GM21717 (cell line): ENCODE results near the gene C5orf24.
A peak's percentile ranks its signal among the peaks of the same experiment; 100 is the strongest.
"Not testable (repeated sequence)": the region's sequence is repeated elsewhere in the genome, so short reads cannot be mapped to it uniquely, and the experiment has no call there.

Source experiments
- ATAC-seq: cut with Tn5 transposase; IDR thresholded peaks from one replicate; pipeline ENCODE4 v1.9.1; 2021; ENCODE audit warnings: mild to moderate bottlenecking, moderate library complexity; ENCODE audit not compliant: unreplicated experiment

The C5orf24 gene

DNA sequence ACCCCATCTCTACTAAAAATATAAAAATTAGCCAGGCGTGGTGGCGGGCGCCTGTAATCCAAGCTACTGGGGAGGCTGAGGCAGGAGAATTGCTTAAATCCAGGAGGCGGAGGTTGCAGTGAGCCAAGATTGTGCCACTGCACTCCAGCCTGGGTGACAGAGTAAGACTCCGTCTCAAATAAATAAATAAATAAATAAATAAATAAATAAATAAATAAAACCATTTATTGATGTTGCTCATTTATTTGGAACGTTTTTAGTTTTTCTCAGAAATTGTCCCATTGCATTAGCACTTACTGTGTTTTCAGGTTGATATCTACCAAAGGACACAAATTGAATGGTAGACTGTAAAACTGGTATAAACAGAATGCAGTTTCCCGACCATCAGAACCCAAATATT is 10.7 kb downstream of the C5orf24 start:
- not testable (repeated sequence) for ATAC-seq

DNA sequence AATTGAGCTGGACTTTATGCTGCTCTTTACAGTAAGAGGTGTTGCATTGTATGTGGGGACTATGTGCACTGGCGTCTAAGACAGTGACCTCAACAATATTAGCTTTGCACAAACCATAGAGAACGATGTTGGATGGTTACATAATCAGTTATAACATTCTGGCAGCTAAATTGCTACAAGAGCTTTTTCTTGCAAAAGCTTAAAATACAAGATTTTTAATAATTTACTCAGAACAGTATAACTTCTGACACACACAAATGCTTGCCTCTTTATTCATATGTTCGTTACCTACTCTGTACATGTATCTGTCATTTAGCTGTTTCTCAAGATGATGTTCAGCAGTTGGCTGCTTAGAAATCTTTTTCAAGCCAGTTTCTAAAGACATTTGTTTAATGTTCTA is 11.6 kb downstream of the C5orf24 start:
- no peak for ATAC-seq

DNA sequence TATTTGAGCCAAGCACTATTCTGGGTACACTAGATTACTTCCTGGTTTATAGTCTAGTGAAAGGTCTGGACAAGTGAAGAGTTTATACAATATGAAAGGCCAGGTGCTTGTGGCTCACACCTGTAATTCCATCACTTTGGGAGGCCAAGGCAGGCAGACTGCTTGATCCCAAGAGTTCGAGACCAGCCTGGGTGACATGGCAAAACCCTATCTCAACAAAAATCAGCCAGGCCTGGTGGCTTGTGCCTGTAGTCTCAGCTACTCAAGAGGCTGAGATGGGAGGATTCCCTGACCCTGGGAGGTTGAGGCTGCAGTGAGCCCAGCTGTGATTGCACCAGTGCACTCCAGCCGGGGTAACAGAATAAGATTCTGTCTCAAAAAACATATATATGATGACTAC is 18.9 kb downstream of the C5orf24 start:
- ATAC-seq = no peak

DNA sequence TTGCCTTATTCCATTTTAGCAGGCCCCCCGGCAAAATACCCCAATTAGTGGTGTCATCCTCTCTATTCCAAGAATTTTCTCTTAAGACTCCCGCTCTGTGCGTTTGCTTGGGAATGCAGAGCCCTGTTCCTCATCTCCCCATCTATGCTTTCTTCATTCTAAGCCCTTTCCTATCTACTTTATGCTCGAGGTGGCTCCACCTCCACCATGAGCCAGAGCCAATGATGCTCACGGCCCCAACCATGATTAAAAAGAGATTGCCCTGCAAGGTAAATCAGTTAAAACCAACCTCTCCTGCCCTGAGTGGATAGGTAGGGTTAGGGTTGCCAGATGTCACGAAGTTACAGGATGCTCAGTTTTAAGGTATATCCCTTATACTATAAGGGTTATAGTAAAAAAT is 27.7 kb downstream of the C5orf24 start:
- ATAC-seq = no peak

DNA sequence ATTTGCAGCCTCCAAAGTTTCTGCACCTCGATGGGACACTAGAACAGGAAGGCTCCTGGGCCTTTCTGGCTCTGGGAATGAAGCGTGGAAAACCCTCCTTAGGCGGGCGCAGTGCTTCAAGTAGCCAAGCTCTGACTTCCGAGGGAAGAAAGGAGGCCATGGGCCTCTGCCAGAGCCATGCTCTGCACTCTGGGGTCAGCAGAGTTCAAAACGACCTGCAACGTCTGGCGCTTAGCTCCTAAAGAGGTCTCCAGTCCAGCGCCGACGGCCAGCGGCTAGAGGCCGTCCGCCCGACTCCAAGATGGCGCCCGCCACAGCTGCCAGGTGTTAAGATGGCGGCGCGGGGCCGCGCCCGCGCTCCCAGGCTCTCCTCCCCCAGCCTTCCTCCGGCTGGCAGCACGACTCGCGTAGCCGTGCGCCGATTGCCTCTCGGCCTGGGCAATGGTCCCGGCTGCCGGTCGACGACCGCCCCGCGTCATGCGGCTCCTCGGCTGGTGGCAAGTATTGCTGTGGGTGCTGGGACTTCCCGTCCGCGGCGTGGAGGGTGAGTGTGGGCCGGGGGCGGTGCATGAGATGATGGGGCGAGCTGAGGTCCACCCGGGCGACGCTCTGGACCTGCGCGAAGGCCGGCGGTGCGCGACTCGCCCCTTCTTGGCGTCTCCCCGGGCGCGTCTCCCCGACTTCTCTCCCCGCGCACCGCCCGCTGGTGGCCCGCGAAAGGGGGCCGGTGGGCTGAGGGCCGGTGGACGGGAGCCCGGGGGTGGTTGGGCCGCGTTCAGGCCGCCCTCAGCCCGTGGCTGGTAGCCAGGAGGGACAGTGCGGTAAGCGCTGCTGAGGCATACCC is 28.4 kb downstream of the C5orf24 start, which contains the start of gene TXNDC15:
Gene TXNDC15 (plus strand): TSS at position 385 of the 844 bp plus-strand sequence. CDS start 57 bp downstream, at position 442.
- peak; percentile 84 for ATAC-seq

DNA sequence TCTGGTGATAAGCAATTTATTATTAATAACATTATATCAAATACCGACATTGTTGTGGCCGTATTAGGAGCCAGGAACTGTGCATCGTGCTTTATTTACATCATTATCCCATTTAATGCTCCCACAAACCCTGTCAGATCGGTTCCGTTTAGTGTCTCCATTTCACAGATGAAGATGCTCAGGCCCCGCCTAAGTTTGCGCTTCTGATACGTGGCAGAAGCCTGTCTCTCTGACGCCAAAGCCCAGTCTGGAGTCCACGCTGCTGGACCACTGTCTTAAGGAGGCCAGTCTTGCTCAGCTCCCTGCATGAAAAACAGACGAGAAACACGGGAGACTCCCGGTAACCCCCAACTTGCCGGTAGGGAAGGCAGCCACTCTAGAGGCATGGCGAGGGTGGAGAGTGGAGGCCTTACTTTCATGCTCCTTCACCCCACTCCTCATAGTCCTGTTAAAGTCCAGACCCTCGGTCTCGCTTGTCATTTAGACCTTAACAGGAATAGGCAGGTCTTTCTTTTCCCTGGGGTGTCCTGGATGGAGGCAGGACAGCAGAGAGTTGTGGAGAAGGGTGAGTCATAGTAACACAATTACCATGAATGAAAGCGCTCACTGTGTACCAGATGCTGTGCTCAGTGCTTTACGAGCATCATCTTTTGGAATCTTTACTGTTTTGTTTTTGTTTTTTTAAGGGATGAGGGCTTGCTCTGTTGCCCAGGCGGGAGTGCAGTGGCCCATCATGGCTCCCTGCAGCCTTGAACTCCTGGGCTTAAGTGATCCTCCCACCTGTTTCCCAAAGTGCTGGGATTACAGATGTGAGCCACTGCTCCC is 29.3 kb downstream of the C5orf24 start:
- ATAC-seq = no peak

DNA sequence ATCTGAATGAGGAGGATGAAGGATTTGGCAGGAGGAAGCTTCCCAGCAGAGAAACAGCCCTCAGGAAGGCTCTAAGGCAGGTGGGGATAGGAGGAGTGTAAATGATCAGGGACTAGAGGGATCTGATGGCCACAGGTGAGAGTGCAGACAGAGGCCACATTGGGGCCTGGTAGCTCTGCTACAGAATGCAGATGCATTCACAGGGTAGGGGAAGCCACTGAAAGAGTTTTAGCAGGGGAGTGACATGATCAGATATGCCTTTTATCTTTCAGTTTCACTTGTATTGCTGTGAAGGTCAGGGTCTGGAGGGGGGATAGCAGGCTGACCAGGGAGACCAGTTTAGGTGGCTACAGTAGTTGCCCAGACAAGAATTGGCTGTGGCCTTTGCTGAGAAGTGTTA is 31.4 kb downstream of the C5orf24 start:
- ATAC-seq = peak; percentile 45

DNA sequence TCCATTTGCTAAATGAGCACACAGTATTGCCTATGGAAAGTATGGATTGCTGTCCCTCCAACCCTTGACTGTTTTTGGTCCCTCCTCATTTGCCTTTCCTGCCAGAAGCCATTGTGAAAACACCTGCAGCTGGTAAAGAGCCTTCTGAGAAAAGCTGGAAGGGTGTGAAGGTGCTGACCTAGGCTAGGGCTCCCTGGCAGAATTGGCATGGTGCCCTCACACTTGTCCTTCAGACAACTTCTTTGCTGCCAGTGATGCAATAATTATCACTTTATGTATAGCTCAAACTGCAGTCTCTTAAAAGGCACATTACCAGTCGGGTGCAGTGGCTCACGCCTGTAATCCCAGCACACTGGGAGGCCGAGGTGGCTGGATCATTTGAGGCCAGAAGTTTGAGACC is 32.6 kb downstream of the C5orf24 start:
- no peak for ATAC-seq

DNA sequence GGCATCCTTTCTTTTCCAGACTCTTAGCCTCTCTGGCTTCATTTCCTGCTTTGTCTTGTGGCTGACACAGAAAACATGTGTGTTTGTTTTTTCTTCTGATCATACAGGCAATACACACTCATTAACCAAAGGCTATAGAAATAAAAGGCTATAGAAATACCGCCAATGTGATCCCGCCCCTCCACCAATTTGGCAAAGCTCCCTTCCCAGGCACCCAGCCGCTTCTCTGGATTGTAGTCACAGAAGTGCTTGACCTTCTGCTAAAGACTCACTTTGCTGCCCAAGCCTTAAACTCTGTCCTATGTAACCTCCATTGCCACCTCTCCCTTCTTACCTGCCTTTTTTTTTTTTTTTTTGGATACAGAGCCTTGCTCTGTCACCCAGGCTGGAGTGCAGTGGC is 33.7 kb downstream of the C5orf24 start:
- no peak for ATAC-seq

DNA sequence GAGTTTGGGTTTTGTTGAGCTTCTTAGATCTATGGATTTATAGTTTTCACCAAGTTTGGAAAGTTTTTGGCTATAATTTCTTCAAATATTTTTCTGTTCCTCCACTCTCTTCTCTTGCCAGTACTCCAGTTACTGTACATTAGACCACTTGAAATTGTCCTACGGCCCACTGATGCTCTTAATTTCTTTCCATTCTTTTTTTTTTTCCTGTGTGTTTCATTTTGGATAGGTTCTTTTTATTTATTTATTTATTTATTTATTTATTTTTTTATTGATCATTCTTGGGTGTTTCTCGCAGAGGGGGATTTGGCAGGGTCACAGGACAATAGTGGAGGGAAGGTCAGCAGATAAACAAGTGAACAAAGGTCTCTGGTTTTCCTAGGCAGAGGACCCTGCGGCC is 35.2 kb downstream of the C5orf24 start:
- not testable (repeated sequence) for ATAC-seq

DNA sequence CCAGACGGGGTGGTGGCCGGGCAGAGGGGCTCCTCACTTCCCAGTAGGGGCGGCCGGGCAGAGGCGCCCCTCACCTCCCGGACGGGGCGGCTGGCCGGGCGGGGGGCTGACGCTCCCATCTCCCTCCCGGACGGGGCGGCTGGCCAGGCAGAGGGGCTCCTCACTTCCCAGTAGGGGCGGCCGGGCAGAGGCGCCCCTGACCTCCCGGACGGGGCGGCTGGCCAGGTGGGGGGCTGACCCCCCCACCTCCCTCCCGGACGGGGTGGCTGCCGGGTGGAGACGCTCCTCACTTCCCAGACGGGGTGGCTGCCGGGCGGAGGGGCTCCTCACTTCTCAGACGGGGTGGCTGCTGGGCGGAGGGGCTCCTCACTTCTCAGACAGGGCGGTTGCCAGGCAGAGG is 35.9 kb downstream of the C5orf24 start:
- ATAC-seq = not testable (repeated sequence)

DNA sequence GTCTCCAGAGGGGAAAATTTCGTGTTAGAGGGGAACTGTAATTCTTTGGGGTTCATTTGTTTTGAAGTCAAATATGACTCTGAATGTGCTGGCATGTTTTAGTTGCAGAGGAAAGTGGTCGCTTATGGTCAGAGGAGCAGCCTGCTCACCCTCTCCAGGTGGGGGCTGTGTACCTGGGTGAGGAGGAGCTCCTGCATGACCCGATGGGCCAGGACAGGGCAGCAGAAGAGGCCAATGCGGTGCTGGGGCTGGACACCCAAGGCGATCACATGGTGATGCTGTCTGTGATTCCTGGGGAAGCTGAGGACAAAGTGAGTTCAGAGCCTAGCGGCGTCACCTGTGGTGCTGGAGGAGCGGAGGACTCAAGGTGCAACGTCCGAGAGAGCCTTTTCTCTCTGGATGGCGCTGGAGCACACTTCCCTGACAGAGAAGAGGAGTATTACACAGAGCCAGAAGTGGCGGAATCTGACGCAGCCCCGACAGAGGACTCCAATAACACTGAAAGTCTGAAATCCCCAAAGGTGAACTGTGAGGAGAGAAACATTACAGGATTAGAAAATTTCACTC is 41.9 kb downstream of the C5orf24 start:
- ATAC-seq = no peak

DNA sequence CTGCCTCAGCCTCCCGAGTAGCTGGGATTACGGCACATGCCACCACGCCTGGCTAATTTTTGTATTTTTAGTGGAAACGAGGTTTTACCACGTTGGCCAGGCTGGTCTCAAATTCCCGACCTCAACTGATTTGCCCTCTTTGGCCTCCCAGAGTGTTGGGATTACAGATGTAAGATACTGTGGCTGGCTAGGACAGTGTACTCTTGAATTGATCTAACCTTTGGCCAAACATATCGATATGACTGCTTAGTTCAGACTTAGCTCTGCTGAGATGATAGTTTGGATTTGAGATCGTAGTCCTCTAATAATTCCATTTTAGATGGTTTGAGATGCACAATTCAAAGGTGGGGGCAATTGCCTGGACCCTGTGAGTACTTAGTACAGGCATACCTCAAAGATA is 43.6 kb downstream of the C5orf24 start:
- ATAC-seq = no peak

DNA sequence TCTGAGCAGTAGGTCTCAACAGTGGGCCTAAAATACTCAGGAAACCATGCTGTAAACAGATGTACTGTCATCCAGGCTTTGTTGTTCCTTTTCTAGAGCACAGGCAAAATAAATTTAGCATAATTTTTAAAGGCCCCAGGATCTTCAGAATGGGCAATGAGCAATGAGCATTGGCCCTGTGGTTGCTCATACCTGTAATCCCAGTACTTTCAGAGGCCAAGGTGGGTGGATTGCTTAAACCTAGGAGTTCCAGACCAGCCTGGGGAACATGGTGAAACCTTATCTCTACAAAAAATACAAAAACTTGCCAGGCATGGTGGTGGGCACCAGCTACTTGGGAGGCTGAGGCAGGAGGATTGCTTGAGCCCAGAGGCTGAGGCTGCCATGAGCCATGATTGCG is 45.7 kb downstream of the C5orf24 start:
- ATAC-seq = no peak

DNA sequence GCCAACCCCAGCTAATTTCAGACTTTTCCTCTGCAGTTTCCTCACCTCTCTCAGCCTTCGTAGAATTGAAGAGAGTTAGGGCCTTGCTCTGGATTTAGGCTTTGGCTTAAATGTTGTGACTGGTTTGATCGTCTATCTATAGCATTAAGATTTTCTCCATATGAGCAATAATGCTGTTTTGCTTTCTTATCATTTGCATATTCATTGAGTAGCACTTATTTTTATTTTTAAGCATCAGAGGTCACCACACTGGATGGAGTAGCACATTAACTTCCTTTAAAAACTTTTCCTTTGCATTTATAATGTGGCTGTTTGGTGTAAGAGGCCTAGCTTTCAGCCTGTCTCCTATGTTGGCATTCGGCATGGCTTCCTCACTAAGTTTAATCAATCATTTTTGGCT is 46.5 kb downstream of the C5orf24 start:
- ATAC-seq = no peak

DNA sequence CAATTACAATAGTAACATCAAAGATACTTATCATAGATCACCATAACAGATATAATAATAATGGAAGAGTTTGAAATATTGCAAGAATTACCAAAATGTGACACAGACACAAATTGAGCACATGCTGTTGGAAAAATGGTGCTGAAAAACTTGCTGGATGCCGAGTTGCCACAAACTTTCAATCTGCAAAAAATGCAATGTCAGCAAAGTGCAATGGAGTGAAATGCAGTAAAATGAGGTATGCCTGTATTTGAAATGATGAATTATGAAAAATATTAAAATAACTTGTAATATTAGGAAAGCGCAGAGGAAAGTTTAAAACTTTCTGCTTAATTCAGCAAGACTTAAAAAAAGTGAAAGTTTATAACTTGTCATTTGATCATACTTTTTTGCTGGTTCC is 47.2 kb downstream of the C5orf24 start:
- ATAC-seq = no peak

DNA sequence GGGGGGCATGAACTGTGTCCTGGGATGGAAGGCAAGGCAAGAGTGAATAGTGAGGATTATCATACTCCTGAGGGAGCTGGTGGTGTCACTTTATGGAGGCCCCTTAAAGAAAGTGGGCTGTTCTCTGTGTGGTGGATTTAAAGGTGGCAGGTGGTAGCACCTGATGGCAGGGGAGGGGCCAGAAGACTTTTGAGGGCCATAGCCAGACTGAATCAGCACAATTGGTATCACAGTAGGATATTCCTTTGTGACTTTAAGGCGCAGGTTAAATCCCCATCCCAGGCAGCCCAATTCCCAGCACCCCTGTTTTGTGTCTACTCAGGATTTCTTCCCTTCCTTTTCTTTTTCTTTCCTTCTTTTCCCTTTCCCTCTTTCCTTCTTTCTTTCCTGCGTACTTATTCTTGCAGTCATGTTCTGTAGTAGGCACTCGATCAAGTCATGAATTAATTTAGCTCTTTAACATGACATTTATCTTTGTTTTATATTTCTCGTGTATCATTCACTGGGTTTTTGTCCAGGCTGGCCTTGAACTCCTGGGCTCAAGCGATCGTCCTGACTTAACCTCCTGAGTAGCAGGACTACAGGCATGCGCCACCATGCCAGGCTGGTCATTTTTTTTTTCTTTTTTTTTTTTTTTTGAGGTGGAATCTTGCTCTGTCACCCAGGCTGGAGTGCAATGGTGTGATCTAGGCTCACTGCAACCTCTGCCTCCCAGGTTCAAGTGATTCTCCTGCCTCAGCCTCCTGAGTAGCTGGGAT is 48.2 kb downstream of the C5orf24 start:
- no peak for ATAC-seq

DNA sequence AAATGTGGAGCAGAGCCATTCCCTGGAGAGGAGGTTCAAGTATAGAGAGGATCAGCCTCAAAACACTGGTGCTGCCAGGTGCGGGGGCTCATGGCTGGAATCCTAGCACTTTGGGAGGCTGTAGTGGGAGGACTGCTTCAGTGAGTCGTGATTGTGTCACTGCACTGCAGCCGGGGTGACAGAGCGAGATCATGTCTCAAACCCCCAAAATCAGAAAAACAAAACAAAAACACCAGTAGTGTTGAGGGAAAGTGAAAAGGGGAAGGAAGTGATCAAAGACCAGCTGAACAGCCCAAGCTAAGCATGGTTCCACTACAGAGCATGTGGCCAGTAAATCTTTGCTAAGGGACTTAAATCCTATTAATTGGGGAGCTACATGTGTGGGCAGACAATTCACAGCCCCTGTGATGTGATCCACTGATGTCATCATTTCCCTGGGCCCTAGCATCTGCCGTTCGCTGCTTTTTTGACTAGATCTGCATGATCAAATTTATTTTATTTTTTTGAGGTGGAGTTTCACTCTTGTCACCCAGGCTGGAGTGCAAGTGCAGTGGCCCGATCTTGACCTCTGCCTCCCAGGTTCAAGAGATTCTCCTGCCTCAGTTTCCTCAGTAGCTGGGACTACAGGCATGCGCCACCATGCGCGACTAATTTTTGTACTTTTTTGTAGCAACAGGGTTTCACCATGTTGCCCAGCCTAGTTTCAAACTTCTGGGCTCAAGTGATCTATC is 56.5 kb downstream of the C5orf24 start:
- no peak for ATAC-seq

DNA sequence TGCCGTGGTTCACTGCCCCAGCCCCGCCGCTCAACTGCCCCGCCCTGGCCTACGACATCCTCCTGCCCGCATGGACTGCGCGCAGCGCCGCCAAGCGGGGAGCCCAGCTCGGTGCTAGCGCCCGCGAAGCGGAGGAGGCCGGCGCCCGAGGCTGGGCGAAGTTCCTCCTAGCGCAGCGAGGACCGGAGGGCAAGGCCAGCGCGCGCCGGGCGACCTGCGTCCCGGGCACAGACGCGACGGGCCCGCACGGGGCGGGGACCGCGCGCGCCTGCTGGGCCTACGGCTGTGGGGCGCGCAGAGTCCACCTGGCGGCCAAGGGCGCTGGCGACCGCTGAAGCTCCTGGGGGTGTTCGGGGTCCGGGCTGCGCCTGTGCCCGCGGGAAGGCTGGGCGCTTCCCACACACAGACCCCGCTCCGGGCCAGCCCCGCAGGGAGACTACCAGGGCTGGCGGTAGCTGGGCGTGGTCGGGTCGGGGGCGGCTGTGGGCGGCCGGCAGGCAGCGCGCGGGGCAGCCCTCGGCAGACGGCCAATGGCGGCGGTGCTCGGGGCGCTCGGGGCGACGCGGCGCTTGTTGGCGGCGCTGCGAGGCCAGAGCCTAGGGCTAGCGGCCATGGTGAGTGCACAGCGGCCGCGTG is 59.0 kb downstream of the C5orf24 start, which contains the start of gene PCBD2:
Gene PCBD2 (plus strand): TSS at position 522 of the 636 bp plus-strand sequence. CDS start 9 bp downstream, at position 531.
- ATAC-seq = peak; percentile 81
